Activated CD4-positive, alpha-beta T cell treated with anti-CD3 and anti-CD28 coated beads, Interleukin-2, amount 50 U/mL, for 16 hours (primary cell): ENCODE results near the gene APPBP2.
"Not testable (repeated sequence)": the region's sequence is repeated elsewhere in the genome, so short reads cannot be mapped to it uniquely, and the experiment has no call there.

Experiments
- DNase-seq: peaks from one replicate; pipeline ENCODE4 v3.0.0-alpha.2; 2020

The APPBP2 gene

GRCh38 chr17:60428491-60428890, 97.6 kb downstream of the APPBP2 start:
- not testable (repeated sequence) for DNase-seq

GRCh38 chr17:60426596-60426995, 99.4 kb downstream of the APPBP2 start:
- no peak for DNase-seq

GRCh38 chr17:60425626-60426025, 100.4 kb downstream of the APPBP2 start:
- DNase-seq: no peak

- no peak for DNase-seq
These were observed 102.2 kb downstream of the APPBP2 start for GRCh38 chr17:60423865-60424264.

GRCh38 chr17:60422162-60422665, 103.8 kb downstream of the APPBP2 start, which contains the start of gene CHCT1:
Gene CHCT1 (plus strand): TSS chr17:60422489. CDS start chr17:60422593, 104 bp downstream.
- no peak for DNase-seq

GRCh38 chr17:60421273-60422161, 104.5 kb downstream of the APPBP2 start:
- peak; percentile 80 for DNase-seq

GRCh38 chr17:60419875-60420274, 106.2 kb downstream of the APPBP2 start:
- not testable (repeated sequence) for DNase-seq

GRCh38 chr17:60419003-60419402, 107.0 kb downstream of the APPBP2 start:
- DNase-seq: not testable (repeated sequence)

GRCh38 chr17:60416368-60416925, 109.6 kb downstream of the APPBP2 start:
- no peak for DNase-seq

- no peak for DNase-seq
These were observed 110.9 kb downstream of the APPBP2 start for GRCh38 chr17:60415146-60415545.

- no peak for DNase-seq
These were observed 113.3 kb downstream of the APPBP2 start for GRCh38 chr17:60412701-60413100.

GRCh38 chr17:60410001-60410400, 116.0 kb downstream of the APPBP2 start:
- no peak for DNase-seq

GRCh38 chr17:60406887-60407286, 119.2 kb downstream of the APPBP2 start:
- no peak for DNase-seq

- DNase-seq: no peak
These were observed 122.1 kb downstream of the APPBP2 start for GRCh38 chr17:60403962-60404361.

GRCh38 chr17:60403523-60403810, 122.6 kb downstream of the APPBP2 start:
- DNase-seq: no peak

GRCh38 chr17:60401819-60402218, 124.2 kb downstream of the APPBP2 start:
- DNase-seq: no peak

- no peak for DNase-seq
These were observed 127.6 kb downstream of the APPBP2 start for GRCh38 chr17:60398227-60398959.

GRCh38 chr17:60396412-60396811, 129.6 kb downstream of the APPBP2 start:
- no peak for DNase-seq

- DNase-seq: peak; percentile 59
These were observed 130.5 kb downstream of the APPBP2 start for GRCh38 chr17:60395508-60396065.

- DNase-seq: no peak
These were observed 132.0 kb downstream of the APPBP2 start for GRCh38 chr17:60393840-60394723.
